ENCODE results near the gene VAV3. TPM values are rescaled to one million over a fixed set of nuclear protein-coding genes. Genes with fewer than 3 reads are reported as not detected.

Gene VAV3
- total RNA-seq, 2 donors from 2014 or later, result 73.0 to 135 TPM

DNA sequence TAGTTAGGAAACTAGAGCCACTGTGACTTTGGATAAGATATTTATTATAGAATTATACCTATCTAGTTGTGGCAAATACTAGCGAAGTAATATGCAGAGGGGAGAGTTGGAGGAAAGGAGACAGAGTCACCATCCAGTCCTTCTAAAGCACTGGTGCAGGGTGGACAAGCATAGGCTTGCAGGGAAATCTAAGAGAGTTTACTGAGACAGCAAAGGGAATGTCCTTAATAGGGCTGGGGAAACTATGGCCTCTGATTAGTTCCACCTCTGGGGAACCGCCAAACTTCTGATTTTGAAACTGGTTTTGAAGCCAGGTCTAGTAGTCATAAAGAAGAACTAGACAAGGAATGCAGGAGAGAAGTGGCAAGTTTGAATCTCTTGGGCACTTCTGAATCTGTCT is 407.9 kb downstream of the VAV3 start:
- Histone ChIP-seq H3K9ac (ENCODE audit: low read depth in 2 of 2, low read length in 2 of 2) (no peak overlapping the region), H3K4me1 (no peaks in the 10 kb centered on the region), H3K9me3 (no peaks in the 10 kb centered on the region), H3K27me3 (no peaks in the 10 kb centered on the region), H3K4me3 (no peak overlapping the region), H3K27ac (no peak overlapping the region), H3K36me3 (no peaks in the 10 kb centered on the region)
- intact Hi-C loops (cut with DNase I), result no loop called here
- TF ChIP-seq, protein P1, sequence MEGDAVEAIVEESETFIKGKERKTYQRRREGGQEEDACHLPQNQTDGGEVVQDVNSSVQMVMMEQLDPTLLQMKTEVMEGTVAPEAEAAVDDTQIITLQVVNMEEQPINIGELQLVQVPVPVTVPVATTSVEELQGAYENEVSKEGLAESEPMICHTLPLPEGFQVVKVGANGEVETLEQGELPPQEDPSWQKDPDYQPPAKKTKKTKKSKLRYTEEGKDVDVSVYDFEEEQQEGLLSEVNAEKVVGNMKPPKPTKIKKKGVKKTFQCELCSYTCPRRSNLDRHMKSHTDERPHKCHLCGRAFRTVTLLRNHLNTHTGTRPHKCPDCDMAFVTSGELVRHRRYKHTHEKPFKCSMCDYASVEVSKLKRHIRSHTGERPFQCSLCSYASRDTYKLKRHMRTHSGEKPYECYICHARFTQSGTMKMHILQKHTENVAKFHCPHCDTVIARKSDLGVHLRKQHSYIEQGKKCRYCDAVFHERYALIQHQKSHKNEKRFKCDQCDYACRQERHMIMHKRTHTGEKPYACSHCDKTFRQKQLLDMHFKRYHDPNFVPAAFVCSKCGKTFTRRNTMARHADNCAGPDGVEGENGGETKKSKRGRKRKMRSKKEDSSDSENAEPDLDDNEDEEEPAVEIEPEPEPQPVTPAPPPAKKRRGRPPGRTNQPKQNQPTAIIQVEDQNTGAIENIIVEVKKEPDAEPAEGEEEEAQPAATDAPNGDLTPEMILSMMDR (IDR thresholded peaks at IDR 0.05), result no peak
- DNase-seq, result no peak

DNA sequence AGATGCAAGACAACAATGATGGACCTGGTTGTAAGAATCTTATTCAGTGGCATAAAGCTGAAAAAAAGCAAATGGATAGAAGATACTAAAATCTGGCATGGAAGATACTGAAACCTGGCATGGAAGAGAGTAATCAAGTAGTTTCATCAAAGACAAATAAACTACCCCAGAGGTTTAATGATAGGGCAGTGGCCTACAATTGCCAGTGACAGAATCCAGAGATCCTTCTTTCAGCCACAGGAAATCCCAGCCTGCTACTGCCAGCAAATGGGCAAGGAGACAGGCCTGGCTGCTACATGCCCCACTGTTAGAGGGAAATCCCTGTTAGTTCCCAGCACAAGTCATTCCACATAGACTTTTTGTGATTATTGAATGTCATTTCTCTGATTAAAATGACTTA is 409.4 kb downstream of the VAV3 start:
- Histone ChIP-seq H3K36me3 (no peaks in the 10 kb centered on the region), H3K9me3 (no peaks in the 10 kb centered on the region), H3K27me3 (no peaks in the 10 kb centered on the region), H3K9ac (ENCODE audit: low read depth in 2 of 2, low read length in 2 of 2) (no peak overlapping the region), H3K27ac (no peak overlapping the region), H3K4me3 (no peak overlapping the region), H3K4me1 (no peaks in the 10 kb centered on the region)
- TF ChIP-seq, protein P1 (IDR thresholded peaks at IDR 0.05), result no peak
- intact Hi-C loops (cut with DNase I), result no loop called here
- DNase-seq, result no peak

DNA sequence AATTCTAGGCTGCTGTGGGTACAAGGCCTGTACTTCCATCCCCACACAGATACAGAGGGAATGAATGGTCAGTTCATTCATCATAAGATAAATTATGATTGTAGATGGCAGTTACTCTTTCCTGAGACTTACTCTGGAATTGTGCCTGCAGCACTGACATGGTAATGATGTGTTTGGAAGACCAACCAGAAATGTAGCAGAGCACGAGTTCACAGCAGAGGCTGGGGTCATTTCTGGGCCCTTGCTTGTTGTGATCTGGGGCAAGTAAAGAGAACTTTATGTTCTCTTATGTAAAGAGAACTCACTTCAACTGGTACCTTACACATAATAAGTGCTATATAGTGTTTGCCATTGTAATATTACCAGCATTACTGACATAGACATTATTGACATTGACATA is 412.2 kb downstream of the VAV3 start:
- Histone ChIP-seq H3K27me3 (no peaks in the 10 kb centered on the region), H3K9ac (ENCODE audit: low read depth in 2 of 2, low read length in 2 of 2) (no peak overlapping the region), H3K27ac (no peak overlapping the region), H3K36me3 (no peaks in the 10 kb centered on the region), H3K4me3 (no peak overlapping the region), H3K4me1 (no peaks in the 10 kb centered on the region), H3K9me3 (no peaks in the 10 kb centered on the region)
- intact Hi-C loops (cut with DNase I), result no loop called here
- no peak for DNase-seq
- TF ChIP-seq, protein P1 (IDR thresholded peaks at IDR 0.05), result no peak

DNA sequence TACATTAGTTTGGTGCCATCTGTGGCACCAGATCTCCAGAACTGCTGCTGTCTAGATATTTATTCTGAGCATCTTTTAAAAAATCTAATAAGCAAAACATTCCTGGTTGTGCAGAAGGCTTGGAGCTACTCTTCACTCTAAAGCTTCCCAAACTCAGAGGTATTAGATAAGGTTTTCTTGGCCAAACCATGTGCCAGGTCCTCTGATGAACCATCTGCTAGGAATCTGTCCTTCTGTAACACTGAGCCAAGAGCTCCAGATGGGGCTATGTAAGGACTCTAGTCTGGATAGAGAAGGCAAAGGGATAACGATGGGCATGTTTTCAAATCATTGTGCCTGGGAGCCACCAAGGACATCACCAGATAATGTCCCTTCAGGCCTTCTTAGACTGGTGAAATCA is 413.5 kb downstream of the VAV3 start:
- Histone ChIP-seq H3K27ac (no peak overlapping the region), H3K4me1 (no peaks in the 10 kb centered on the region), H3K4me3 (no peak overlapping the region), H3K27me3 (no peaks in the 10 kb centered on the region), H3K36me3 (no peaks in the 10 kb centered on the region), H3K9ac (ENCODE audit: low read depth in 2 of 2, low read length in 2 of 2) (no peak overlapping the region), H3K9me3 (no peaks in the 10 kb centered on the region)
- intact Hi-C loops (cut with DNase I), result no loop called here
- TF ChIP-seq, protein P1 (IDR thresholded peaks at IDR 0.05), result no peak
- DNase-seq, result no peak

DNA sequence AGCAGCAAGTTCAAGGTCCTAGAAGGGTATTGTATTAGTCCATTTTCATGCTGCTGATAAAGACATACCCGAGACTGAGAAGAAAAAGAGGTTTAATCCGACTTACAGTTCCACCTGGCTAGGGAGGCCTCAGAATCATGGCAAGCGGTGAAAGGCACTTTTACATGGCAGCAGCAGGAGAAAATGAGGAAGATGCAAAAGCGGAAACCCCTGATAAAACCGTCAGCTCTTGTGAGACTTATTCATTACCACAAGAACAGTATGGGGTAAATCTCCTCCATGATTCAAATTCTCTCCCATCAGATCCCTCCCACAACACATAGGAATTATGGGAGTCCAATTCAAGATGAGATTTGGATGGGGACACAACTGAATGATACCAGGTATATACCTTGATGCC is 414.6 kb downstream of the VAV3 start:
- Histone ChIP-seq H3K9me3 (no peaks in the 10 kb centered on the region), H3K4me3 (no peak overlapping the region), H3K27ac (no peak overlapping the region), H3K4me1 (no peaks in the 10 kb centered on the region), H3K9ac (ENCODE audit: low read depth in 2 of 2, low read length in 2 of 2) (no peak overlapping the region), H3K36me3 (no peaks in the 10 kb centered on the region), H3K27me3 (no peaks in the 10 kb centered on the region)
- TF ChIP-seq, protein P1 (IDR thresholded peaks at IDR 0.05), result no peak
- no peak for DNase-seq
- intact Hi-C loops (cut with DNase I), result no loop called here

All from colonic mucosa (tissue), 4 donors.